22Rv1 (cell line): ENCODE data around the gene CYP1B1.

ENCODE experiments used
- H3K27ac ChIP-seq: fragments of 450-650 bp; 2 replicates; pipeline ENCODE4 v1.5.1; 2017
- ZFX ChIP-seq: fragments of 450-650 bp; IDR thresholded peaks from 2 replicates; pipeline ENCODE4 v1.6.1; 2017; ENCODE audit warnings: antibody characterized with exemption, borderline replicate concordance
- TF ChIP-seq, protein P1 (sequence below): fragments of 450-650 bp; IDR thresholded peaks from 2 replicates; pipeline ENCODE4 v1.5.1; 2017; ENCODE audit warnings: mild to moderate bottlenecking

The CYP1B1 gene

DNA sequence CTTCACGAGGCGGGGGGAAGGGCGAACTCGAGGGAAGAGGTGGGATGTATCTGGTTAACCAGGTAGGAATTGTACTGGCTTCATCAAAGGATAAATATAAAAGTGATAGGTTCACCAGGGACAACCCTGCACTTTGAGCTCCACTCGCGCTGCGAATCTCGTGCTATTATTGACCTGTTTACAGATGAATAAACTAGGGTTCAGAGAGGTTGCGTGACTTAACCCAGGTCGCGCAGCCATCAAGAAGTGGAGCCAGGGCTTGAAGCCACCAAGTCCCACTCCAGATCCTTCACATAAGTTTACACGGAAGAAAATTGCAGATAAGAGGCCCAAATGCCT, 1.4 kb upstream of the CYP1B1 start:
- peak overlapping the region; percentile 88 for H3K27ac ChIP-seq
- no peak for TF ChIP-seq ZFX
- TF ChIP-seq, protein P1, sequence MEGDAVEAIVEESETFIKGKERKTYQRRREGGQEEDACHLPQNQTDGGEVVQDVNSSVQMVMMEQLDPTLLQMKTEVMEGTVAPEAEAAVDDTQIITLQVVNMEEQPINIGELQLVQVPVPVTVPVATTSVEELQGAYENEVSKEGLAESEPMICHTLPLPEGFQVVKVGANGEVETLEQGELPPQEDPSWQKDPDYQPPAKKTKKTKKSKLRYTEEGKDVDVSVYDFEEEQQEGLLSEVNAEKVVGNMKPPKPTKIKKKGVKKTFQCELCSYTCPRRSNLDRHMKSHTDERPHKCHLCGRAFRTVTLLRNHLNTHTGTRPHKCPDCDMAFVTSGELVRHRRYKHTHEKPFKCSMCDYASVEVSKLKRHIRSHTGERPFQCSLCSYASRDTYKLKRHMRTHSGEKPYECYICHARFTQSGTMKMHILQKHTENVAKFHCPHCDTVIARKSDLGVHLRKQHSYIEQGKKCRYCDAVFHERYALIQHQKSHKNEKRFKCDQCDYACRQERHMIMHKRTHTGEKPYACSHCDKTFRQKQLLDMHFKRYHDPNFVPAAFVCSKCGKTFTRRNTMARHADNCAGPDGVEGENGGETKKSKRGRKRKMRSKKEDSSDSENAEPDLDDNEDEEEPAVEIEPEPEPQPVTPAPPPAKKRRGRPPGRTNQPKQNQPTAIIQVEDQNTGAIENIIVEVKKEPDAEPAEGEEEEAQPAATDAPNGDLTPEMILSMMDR = no peak

DNA sequence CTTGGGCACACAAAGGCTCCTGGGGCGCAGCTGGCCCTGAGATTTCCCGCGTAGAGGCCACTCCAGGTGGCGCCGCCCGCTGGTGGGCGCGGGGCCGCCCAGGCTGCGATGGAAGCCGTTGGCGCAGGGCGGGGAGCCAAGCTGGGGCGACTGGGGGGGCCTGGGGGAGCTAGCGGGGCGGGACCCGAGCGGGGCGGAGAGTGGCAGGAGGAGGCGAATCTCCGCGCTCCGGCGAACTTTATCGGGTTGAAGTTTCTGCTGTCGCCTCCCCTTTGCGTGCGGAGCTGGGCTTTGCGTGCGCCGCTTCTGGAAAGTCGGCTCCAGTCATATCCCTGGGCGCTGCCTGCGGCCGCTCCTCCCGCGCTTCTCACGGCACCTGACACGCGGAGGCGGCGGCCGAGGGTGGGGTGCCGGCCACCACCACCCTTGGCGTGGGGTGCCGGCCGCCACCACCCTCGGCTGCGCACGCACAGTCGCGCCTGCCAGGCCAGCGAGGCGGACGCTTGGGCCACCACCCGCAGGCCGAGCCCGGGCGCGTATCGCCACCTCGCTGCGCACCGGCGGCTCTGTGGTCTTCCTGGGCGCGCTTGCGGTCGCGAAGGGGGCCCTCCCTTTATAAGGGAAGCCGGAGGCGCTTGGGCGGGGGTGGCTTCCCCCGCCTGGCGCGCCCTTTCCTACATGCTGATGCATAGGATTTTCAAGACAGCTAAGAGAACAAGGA, 919 bp upstream of the CYP1B1 start:
- H3K27ac ChIP-seq = peak overlapping the region; percentile 88
- TF ChIP-seq ZFX = no peak
- TF ChIP-seq, protein P1 = peak; percentile 71

DNA sequence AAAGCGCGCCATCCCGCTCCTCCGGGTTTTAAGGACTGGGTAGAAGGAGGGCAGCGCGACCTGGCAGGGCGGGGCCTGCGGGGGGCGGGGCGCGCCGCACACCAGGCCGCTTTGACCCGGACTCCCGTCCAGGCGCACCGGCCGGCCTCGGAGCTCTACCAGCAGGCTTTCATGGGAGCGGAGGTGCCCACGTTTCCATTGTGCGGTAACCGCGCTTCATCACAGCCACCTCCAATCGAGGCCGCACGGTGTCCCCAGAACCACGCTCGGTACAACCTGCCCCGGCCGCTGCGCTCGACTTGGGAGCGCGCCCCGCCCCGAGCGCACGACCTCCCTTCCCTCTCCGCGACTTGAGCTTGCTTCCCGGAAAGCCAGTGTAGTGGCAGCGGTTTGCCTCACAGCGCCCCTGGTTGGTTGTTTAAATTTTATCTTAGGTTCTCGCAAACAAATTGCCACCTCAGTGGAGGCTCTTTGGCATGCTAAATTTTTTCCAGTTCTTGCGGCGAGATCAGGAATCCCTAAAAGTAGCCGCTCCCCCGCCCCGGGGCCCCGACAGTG, 280 bp upstream of the CYP1B1 start:
- H3K27ac ChIP-seq = peak overlapping the region; percentile 88
- TF ChIP-seq ZFX = no peak
- TF ChIP-seq, protein P1 = peak; percentile 85

GRCh38 chr2:38074764-38075506, 1.0 kb downstream of the CYP1B1 start:
- no peak overlapping the region for H3K27ac ChIP-seq
- TF ChIP-seq, protein P1 = no peak
- no peak for TF ChIP-seq ZFX

- no peak overlapping the region for H3K27ac ChIP-seq
Measured at GRCh38 chr2:38074058-38074763, 1.7 kb downstream of the CYP1B1 start.

GRCh38 chr2:38073211-38074057, 2.5 kb downstream of the CYP1B1 start:
- no peak overlapping the region for H3K27ac ChIP-seq
- TF ChIP-seq, protein P1 = no peak
- TF ChIP-seq ZFX = no peak

More at GRCh38 chr2:38074058-38074763, 1.7 kb downstream of the CYP1B1 start:
- TF ChIP-seq, protein P1 = no peak
- no peak for TF ChIP-seq ZFX
